OCI-LY3 (cell line): ENCODE data around the gene FADS3.

Source experiments
- H2AFZ ChIP-seq: fragments of 200-600, 300-600 bp; shearing (Covaris generic); 2 replicates; pipeline ENCODE4 v1.6.0; 2014; ENCODE audit warnings: antibody characterized with exemption, low read depth, low read length
- H3K27ac ChIP-seq: fragments of 200-600, 300-600 bp; sonication (generic); 2 replicates; pipeline ENCODE4 v1.5.1; 2014; ENCODE audit warnings: mild to moderate bottlenecking, low read length, moderate library complexity, mixed read lengths
- H3K27me3 ChIP-seq: fragments of 200-600, 300-600 bp; sonication (generic); 2 replicates; pipeline ENCODE4 v1.6.1; 2014; ENCODE audit warnings: low read depth, low read length, mixed read lengths
- H3K36me3 ChIP-seq: fragments of 200-600, 300-600 bp; sonication (generic); replicated peaks from 2 replicates; pipeline ENCODE3; 2014; ENCODE audit warnings: low read depth, low read length, mixed read lengths
- H3K4me1 ChIP-seq: fragments of 300-600, 200-600 bp; sonication (generic); 2 replicates; pipeline ENCODE4 v1.6.1; 2014; ENCODE audit warnings: low read length, mixed read lengths
- H3K4me2 ChIP-seq: fragments of 200-600, 300-600 bp; sonication (generic); 2 replicates; pipeline ENCODE4 v1.6.1; 2014; ENCODE audit warnings: low read length, mixed read lengths
- H3K4me3 ChIP-seq: fragments of 300-600, 200-600 bp; sonication (generic); 2 replicates; pipeline ENCODE4 v1.5.1; 2014; ENCODE audit warnings: antibody characterized with exemption, mild to moderate bottlenecking, low read length, moderate library complexity
- H3K79me2 ChIP-seq: fragments of 300-600, 200-600 bp; shearing (Covaris generic); 2 replicates; pipeline ENCODE4 v1.6.1; 2014; ENCODE audit warnings: mild to moderate bottlenecking, low read length, mixed read lengths
- H3K9ac ChIP-seq: fragments of 300-600, 200-600 bp; shearing (Covaris generic); 2 replicates; pipeline ENCODE4 v1.6.0; 2014; ENCODE audit warnings: mild to moderate bottlenecking, low read length, moderate library complexity
- H3K9me3 ChIP-seq: fragments of 200-600, 300-600 bp; shearing (Covaris generic); 2 replicates; pipeline ENCODE4 v1.6.1; 2014; ENCODE audit warnings: low read length, mixed read lengths; ENCODE audit not compliant: insufficient read depth
- H4K20me1 ChIP-seq: fragments of 200-600, 300-600 bp; sonication (generic); 2 replicates; pipeline ENCODE4 v1.6.1; 2016; ENCODE audit warnings: low read length, mixed read lengths; ENCODE audit not compliant: insufficient read depth
- CTCF ChIP-seq: fragments of 200-600, 300-600 bp; sonication (generic); IDR thresholded peaks from 2 replicates; pipeline ENCODE4 v1.5.1; 2014; ENCODE audit warnings: antibody characterized with exemption, low read length, low read depth
- EZH2phosphoT487 ChIP-seq: fragments of 200-600 bp; shearing (Covaris generic); IDR thresholded peaks from 2 replicates; pipeline ENCODE4 v1.6.1; 2018; ENCODE audit warnings: antibody characterized with exemption, mixed run types, low read depth

Gene FADS3

GRCh38 chr11:61907871-61908729 is 16.8 kb upstream of the FADS3 start:
- H3K4me1 ChIP-seq = no peaks in the 10 kb centered on the region

GRCh38 chr11:61907282-61907681 is 15.9 kb upstream of the FADS3 start:
- H3K9me3 ChIP-seq = no peaks in the 10 kb centered on the region
- H3K4me1 ChIP-seq = no peaks in the 10 kb centered on the region
- no peak overlapping the region for H2AFZ ChIP-seq
- H3K79me2 ChIP-seq = no peaks in the 10 kb centered on the region
- H3K9ac ChIP-seq = no peak overlapping the region
- H3K27ac ChIP-seq = no peak overlapping the region
- no peak overlapping the region for H3K4me3 ChIP-seq
- H3K36me3 ChIP-seq = no peaks in the 10 kb centered on the region
- H3K4me2 ChIP-seq = no peak overlapping the region
- no peaks in the 10 kb centered on the region for H3K27me3 ChIP-seq
- no peaks in the 10 kb centered on the region for H4K20me1 ChIP-seq
- no peak for TF ChIP-seq EZH2phosphoT487
- no peak for TF ChIP-seq CTCF

More at GRCh38 chr11:61907871-61908729, 16.8 kb upstream of the FADS3 start:
- H3K27ac ChIP-seq = no peak overlapping the region
- no peak overlapping the region for H3K4me2 ChIP-seq
- no peak overlapping the region for H2AFZ ChIP-seq
- TF ChIP-seq EZH2phosphoT487 = no peak
- no peak for TF ChIP-seq CTCF
- no peaks in the 10 kb centered on the region for H3K27me3 ChIP-seq
- H3K79me2 ChIP-seq = no peaks in the 10 kb centered on the region
- no peak overlapping the region for H3K4me3 ChIP-seq
- no peaks in the 10 kb centered on the region for H3K36me3 ChIP-seq
- no peaks in the 10 kb centered on the region for H4K20me1 ChIP-seq
- no peak overlapping the region for H3K9ac ChIP-seq
- H3K9me3 ChIP-seq = no peaks in the 10 kb centered on the region

GRCh38 chr11:61906522-61906909 is 15.2 kb upstream of the FADS3 start:
- Histone ChIP-seq H3K27ac (no peak overlapping the region), H3K79me2 (no peaks in the 10 kb centered on the region), H3K9ac (no peak overlapping the region), H3K27me3 (no peaks in the 10 kb centered on the region), H3K4me2 (no peak overlapping the region), H4K20me1 (no peaks in the 10 kb centered on the region), H3K36me3 (no peaks in the 10 kb centered on the region), H3K9me3 (no peaks in the 10 kb centered on the region), H3K4me3 (no peak overlapping the region), H3K4me1 (no peaks in the 10 kb centered on the region), H2AFZ (no peak overlapping the region)
- TF ChIP-seq CTCF (no peak), EZH2phosphoT487 (no peak)

- H3K9me3 ChIP-seq = no peaks in the 10 kb centered on the region
- H3K4me2 ChIP-seq = no peak overlapping the region
- H4K20me1 ChIP-seq = no peaks in the 10 kb centered on the region
- no peak overlapping the region for H3K9ac ChIP-seq
- no peak for TF ChIP-seq CTCF
- no peak for TF ChIP-seq EZH2phosphoT487
- no peak overlapping the region for H2AFZ ChIP-seq
- H3K27me3 ChIP-seq = no peaks in the 10 kb centered on the region
- H3K79me2 ChIP-seq = no peaks in the 10 kb centered on the region
- H3K4me1 ChIP-seq = no peaks in the 10 kb centered on the region
- no peak overlapping the region for H3K27ac ChIP-seq
- H3K36me3 ChIP-seq = no peaks in the 10 kb centered on the region
- no peak overlapping the region for H3K4me3 ChIP-seq
Measured at GRCh38 chr11:61905801-61906521, 14.6 kb upstream of the FADS3 start.
